ENCODE measurements around the gene SRI.

DNA sequence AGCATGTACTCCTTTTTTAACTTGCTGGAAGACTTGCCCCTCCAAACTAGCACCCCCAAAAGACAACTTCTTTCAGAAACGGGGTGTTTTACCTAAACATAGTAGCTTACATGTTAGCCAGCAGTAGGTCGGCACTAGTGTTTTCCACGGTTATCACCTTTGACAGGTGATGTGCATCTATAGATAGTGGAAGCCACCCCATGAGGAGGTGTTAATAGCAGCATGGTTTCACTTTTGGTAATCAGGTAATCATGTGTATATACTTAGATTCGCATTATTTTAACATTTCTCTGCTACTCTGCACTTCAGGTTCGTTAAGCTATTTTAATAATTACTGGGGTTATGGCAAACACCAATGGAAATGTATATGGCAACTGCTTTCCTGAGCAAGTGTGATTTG lies 17.6 kb downstream of the SRI start:
- TF ChIP-seq, protein P1, sequence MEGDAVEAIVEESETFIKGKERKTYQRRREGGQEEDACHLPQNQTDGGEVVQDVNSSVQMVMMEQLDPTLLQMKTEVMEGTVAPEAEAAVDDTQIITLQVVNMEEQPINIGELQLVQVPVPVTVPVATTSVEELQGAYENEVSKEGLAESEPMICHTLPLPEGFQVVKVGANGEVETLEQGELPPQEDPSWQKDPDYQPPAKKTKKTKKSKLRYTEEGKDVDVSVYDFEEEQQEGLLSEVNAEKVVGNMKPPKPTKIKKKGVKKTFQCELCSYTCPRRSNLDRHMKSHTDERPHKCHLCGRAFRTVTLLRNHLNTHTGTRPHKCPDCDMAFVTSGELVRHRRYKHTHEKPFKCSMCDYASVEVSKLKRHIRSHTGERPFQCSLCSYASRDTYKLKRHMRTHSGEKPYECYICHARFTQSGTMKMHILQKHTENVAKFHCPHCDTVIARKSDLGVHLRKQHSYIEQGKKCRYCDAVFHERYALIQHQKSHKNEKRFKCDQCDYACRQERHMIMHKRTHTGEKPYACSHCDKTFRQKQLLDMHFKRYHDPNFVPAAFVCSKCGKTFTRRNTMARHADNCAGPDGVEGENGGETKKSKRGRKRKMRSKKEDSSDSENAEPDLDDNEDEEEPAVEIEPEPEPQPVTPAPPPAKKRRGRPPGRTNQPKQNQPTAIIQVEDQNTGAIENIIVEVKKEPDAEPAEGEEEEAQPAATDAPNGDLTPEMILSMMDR (optimal IDR thresholded peaks at IDR 0.05 in 1 of 3, IDR thresholded peaks at IDR 0.05 in 1 of 3, conservative IDR thresholded peaks at IDR 0.05 in 1 of 3; ENCODE audit: extremely low read depth in 1 of 3, insufficient read depth in 2 of 3, low read length in 3 of 3), result no peak
- TF ChIP-seq EZH2 (IDR thresholded peaks at IDR 0.05; ENCODE audit: low read length), result no peak
